PFSK-1 (cell line): ENCODE results near the gene MYH9.

Source experiments
- FOXP2 ChIP-seq: optimal IDR thresholded peaks from 2 replicates; pipeline ENCODE3; 2011; ENCODE audit warnings: borderline replicate concordance, control low read depth, inconsistent platforms; ENCODE audit not compliant: insufficient read depth; ENCODE audit errors: extremely low read length, extremely low read depth
- POLR2AphosphoS5 ChIP-seq: IDR thresholded peaks from 2 replicates; pipeline ENCODE4 v1.6.1; 2012; ENCODE audit warnings: low read depth, mild to moderate bottlenecking, control low read depth, low read length, moderate library complexity
- REST ChIP-seq, 2 experiments: IDR thresholded peaks; 2 replicates each; pipeline versions ENCODE4 v1.6.1 to v1.8.0; 2011 to 2012; ENCODE audit warnings: low read depth in 2 of 2, low read length in 2 of 2, control low read depth in 1 of 2, inconsistent platforms in 1 of 2, mild to moderate bottlenecking in 1 of 2, moderate library complexity in 1 of 2; ENCODE audit not compliant: insufficient read depth in 1 of 2
- SIN3A ChIP-seq: IDR thresholded peaks from 2 replicates; pipeline ENCODE4 v1.6.1; 2012; ENCODE audit warnings: mild to moderate bottlenecking, low read length, moderate library complexity, borderline replicate concordance; ENCODE audit not compliant: insufficient read depth
- TAF1 ChIP-seq: IDR thresholded peaks from 2 replicates; pipeline ENCODE4 v1.6.1; 2012; ENCODE audit warnings: low read length, control low read depth, borderline replicate concordance; ENCODE audit not compliant: insufficient read depth

- no peak for TF ChIP-seq POLR2AphosphoS5
- TF ChIP-seq REST (IDR thresholded peaks at IDR 0.05; ENCODE audit: insufficient read depth in 1 of 2, low read depth in 2 of 2, low read length in 2 of 2): no peak
- TF ChIP-seq TAF1: no peak
- no peak for TF ChIP-seq SIN3A
- TF ChIP-seq FOXP2: no peak
These were observed 82.0 kb downstream of the MYH9 start for GRCh38 chr22:36305813-36306212.
